Smooth muscle cell (in vitro differentiated cells): ENCODE data around the gene HHIP. TPM values are rescaled to one million over a fixed set of nuclear protein-coding genes. Genes with fewer than 3 reads are reported as not detected.

Experiments
- DNase-seq: peaks from one replicate; lab custom pipeline; 2025; ENCODE audit not compliant: unreplicated experiment; lab: John Stamatoyannopoulos, UW
- H2AFZ ChIP-seq: fragments of 200-600 bp; sonication (generic); 2 replicates; pipeline ENCODE4 v1.6.0; 2016; ENCODE audit warnings: antibody characterized with exemption, low read depth, mild to moderate bottlenecking
- H3F3A ChIP-seq: fragments of 200-600 bp; sonication (generic); 2 replicates; pipeline ENCODE4 v1.6.0; 2017; ENCODE audit warnings: antibody characterized with exemption, low read depth
- H3K27ac ChIP-seq: fragments of 200-600 bp; sonication (generic); 2 replicates; pipeline ENCODE4 v1.5.1; 2016; ENCODE audit warnings: low read depth, mild to moderate bottlenecking
- H3K27me3 ChIP-seq: fragments of 200-600 bp; sonication (generic); 2 replicates; pipeline ENCODE4 v1.6.1; 2016; ENCODE audit warnings: low read depth, mild to moderate bottlenecking
- H3K36me3 ChIP-seq: fragments of 200-600 bp; sonication (generic); 2 replicates; pipeline ENCODE4 v1.5.1; 2016; ENCODE audit warnings: low read depth
- H3K4me1 ChIP-seq: fragments of 200-600 bp; sonication (generic); 2 replicates; pipeline ENCODE4 v1.5.1; 2016; ENCODE audit warnings: low read depth
- H3K4me2 ChIP-seq: fragments of 200-600 bp; sonication (generic); 2 replicates; pipeline ENCODE4 v1.6.0; 2016; ENCODE audit warnings: mild to moderate bottlenecking
- H3K4me3 ChIP-seq: fragments of 200-600 bp; sonication (generic); 2 replicates; pipeline ENCODE4 v1.5.1; 2016; ENCODE audit warnings: mild to moderate bottlenecking
- H3K79me2 ChIP-seq: fragments of 200-600 bp; sonication (generic); 2 replicates; pipeline ENCODE4 v1.6.0; 2016; ENCODE audit warnings: low read depth, mild to moderate bottlenecking
- H3K9ac ChIP-seq: fragments of 200-600 bp; sonication (generic); 2 replicates; pipeline ENCODE4 v1.6.0; 2016; ENCODE audit warnings: low read depth
- H3K9me3 ChIP-seq: fragments of 200-600 bp; sonication (generic); replicated peaks from 2 replicates; pipeline ENCODE4 v1.5.1; 2016; ENCODE audit warnings: low read depth
- H4K20me1 ChIP-seq: fragments of 200-600 bp; sonication (generic); 2 replicates; pipeline ENCODE4 v1.6.0; 2016; ENCODE audit warnings: low read depth
- CTCF ChIP-seq: fragments of 200-600 bp; sonication (generic); IDR thresholded peaks from 2 replicates; pipeline ENCODE4 v1.5.1; 2017; ENCODE audit warnings: borderline replicate concordance, mild to moderate bottlenecking, antibody characterized with exemption; ENCODE audit not compliant: insufficient read depth, poor library complexity, severe bottlenecking
- WGBS: methylation state at CpG from one replicate; pipeline ENCODE4 v1.1.7; 2016; ENCODE audit warnings: low lambda C conversion rate; 5-methylcytosine and 5-hydroxymethylcytosine counted together
- polyA plus RNA-seq: library from polyadenylated mRNA; unstranded; fragments of >200 nt; fragmentation: Nextera tagmentation; extraction: Ambion mirVana; gene quantifications from 2 replicates; pipeline ENCODE4 v1.2.1, GENCODE V29; 2016
- total RNA-seq: library from RNA; depleted of rRNA; stranded (reverse); fragments of >200 nt; gene quantifications from 2 replicates; pipeline ENCODE4 v1.2.3, GENCODE V29; 2014

The HHIP gene
- total and polyA plus RNA-seq, 2 experiments from 2014 or later: 0.67 to 0.96 TPM

- no peaks in the 10 kb centered on the region for H3K36me3 ChIP-seq
- peaks cover 16% of the 10 kb centered on the region for H3K4me1 ChIP-seq
- no peak for DNase-seq
- H3K4me3 ChIP-seq: peak overlapping the region; percentile 65
- H3K79me2 ChIP-seq: no peaks in the 10 kb centered on the region
- H3F3A ChIP-seq: no peaks in the 10 kb centered on the region
- no peak for TF ChIP-seq CTCF
- H4K20me1 ChIP-seq: no peaks in the 10 kb centered on the region
- H3K9me3 ChIP-seq: no peaks in the 10 kb centered on the region
- peaks cover 52% of the 10 kb centered on the region for H3K27me3 ChIP-seq
- 6% methylated on average over 22 of the region's 22 CpGs for WGBS
- peak overlapping the region; percentile 93 for H3K4me2 ChIP-seq
- H3K9ac ChIP-seq: no peak overlapping the region
- H3K27ac ChIP-seq: no peak overlapping the region
- peak overlapping the region; percentile 91 for H2AFZ ChIP-seq
These were observed 653 bp downstream of the HHIP start for GRCh38 chr4:144646523-144647094.

DNA sequence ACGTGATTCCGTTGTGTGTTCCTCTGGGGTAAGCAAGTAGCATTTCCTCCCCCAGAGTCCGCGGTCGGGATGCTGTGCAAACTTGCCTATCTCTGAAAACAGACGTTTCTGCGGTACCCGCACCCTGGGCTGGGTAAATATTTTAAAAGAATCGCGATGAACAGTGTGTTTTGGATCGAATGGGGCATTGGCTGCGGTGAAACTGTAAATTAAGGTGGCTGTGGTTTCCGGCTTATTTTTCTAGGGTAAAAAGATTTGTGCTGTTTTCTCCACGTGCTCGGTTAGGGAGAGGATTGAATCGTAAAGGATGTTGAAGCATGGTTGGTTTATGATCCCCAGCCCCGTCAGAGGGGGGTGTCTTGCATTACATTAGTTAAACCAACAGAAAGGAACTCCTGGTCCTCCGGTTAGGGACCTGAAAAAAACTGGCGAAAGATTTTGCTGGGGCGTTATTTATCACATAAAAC lies 1.2 kb downstream of the HHIP start:
- Histone ChIP-seq H3K79me2 (no peaks in the 10 kb centered on the region), H3K4me2 (peak overlapping the region; percentile 93), H3K9me3 (no peaks in the 10 kb centered on the region), H3K4me1 (peaks cover 16% of the 10 kb centered on the region), H3K27me3 (peaks cover 55% of the 10 kb centered on the region), H2AFZ (no peak overlapping the region), H3K27ac (no peak overlapping the region), H3K9ac (no peak overlapping the region), H3K36me3 (no peaks in the 10 kb centered on the region), H3F3A (no peaks in the 10 kb centered on the region), H3K4me3 (peak overlapping the region; percentile 65), H4K20me1 (no peaks in the 10 kb centered on the region)
- WGBS: 6% methylated on average over 20 of the region's 20 CpGs
- no peak for DNase-seq
- TF ChIP-seq CTCF: no peak

- peak overlapping the region; percentile 65 for H3K4me3 ChIP-seq
- no peak overlapping the region for H3K27ac ChIP-seq
- no peaks in the 10 kb centered on the region for H3F3A ChIP-seq
- WGBS: 22% methylated on average over 4 of the region's 4 CpGs
- no peak for DNase-seq
- no peak overlapping the region for H2AFZ ChIP-seq
- H3K36me3 ChIP-seq: no peaks in the 10 kb centered on the region
- H3K4me2 ChIP-seq: peak overlapping the region; percentile 93
- H3K27me3 ChIP-seq: peaks cover 55% of the 10 kb centered on the region
- no peak for TF ChIP-seq CTCF
- no peaks in the 10 kb centered on the region for H3K79me2 ChIP-seq
- H3K9me3 ChIP-seq: no peaks in the 10 kb centered on the region
- H4K20me1 ChIP-seq: no peaks in the 10 kb centered on the region
- H3K4me1 ChIP-seq: peaks cover 16% of the 10 kb centered on the region
- H3K9ac ChIP-seq: no peak overlapping the region
These were observed 1.6 kb downstream of the HHIP start for GRCh38 chr4:144647590-144647989.

- no peak overlapping the region for H2AFZ ChIP-seq
- no peaks in the 10 kb centered on the region for H3K79me2 ChIP-seq
- no peak for TF ChIP-seq CTCF
- H3K27ac ChIP-seq: no peak overlapping the region
- H3K27me3 ChIP-seq: peaks cover 55% of the 10 kb centered on the region
- H3K4me1 ChIP-seq: peaks cover 16% of the 10 kb centered on the region
- H3K4me3 ChIP-seq: peak overlapping the region; percentile 65
- H3K36me3 ChIP-seq: no peaks in the 10 kb centered on the region
- H3F3A ChIP-seq: no peaks in the 10 kb centered on the region
- H3K9ac ChIP-seq: no peak overlapping the region
- no peaks in the 10 kb centered on the region for H4K20me1 ChIP-seq
- H3K4me2 ChIP-seq: no peak overlapping the region
- 8% methylated on average over 2 of the region's 2 CpGs for WGBS
- H3K9me3 ChIP-seq: no peaks in the 10 kb centered on the region
- no peak for DNase-seq
These were observed 2.1 kb downstream of the HHIP start for GRCh38 chr4:144648042-144648441.
